Astrocyte (in vitro differentiated cells and primary cell): ENCODE measurements around the gene FAM8A1. TPM values are rescaled to one million over a fixed set of nuclear protein-coding genes. Genes with fewer than 3 reads are reported as not detected.
A peak's percentile ranks its signal among the peaks of the same experiment; 100 is the strongest.
"Not testable (repeated sequence)": the region's sequence is repeated elsewhere in the genome, so short reads cannot be mapped to it uniquely, and the experiment has no call there.

Experiments
- DNase-seq: peaks from one replicate; pipeline ENCODE4 v3.0.0-alpha.2; 2010; ENCODE audit warnings: low read depth
- FAIRE-seq: peaks from 2 replicates; lab custom pipeline; 2011; peaks lifted over from hg19 to GRCh38; lab: Jason Lieb, UNC
- H2AFZ ChIP-seq: 2 replicates; pipeline ENCODE4 v1.6.0; 2012; ENCODE audit warnings: low read depth, low read length, inconsistent platforms
- H3K27ac ChIP-seq: 2 replicates; pipeline ENCODE4 v1.5.1; 2011; ENCODE audit warnings: low read depth, low read length, inconsistent platforms
- H3K27me3 ChIP-seq: 2 replicates; pipeline ENCODE4 v1.6.0; 2011; ENCODE audit warnings: low read length, inconsistent platforms; ENCODE audit not compliant: insufficient read depth
- H3K36me3 ChIP-seq: 2 replicates; pipeline ENCODE4 v1.5.1; 2011; ENCODE audit warnings: low read length, inconsistent platforms; ENCODE audit not compliant: insufficient read depth
- H3K4me1 ChIP-seq: 2 replicates; pipeline ENCODE4 v1.5.1; 2011; ENCODE audit warnings: low read length, inconsistent platforms; ENCODE audit not compliant: insufficient read depth
- H3K4me2 ChIP-seq: 2 replicates; pipeline ENCODE4 v1.6.0; 2012; ENCODE audit warnings: low read length, inconsistent platforms
- H3K4me3 ChIP-seq: 2 replicates; pipeline ENCODE4 v1.5.1; 2011; ENCODE audit warnings: low read depth, mild to moderate bottlenecking, low read length, inconsistent platforms; ENCODE audit not compliant: insufficient read depth
- H3K79me2 ChIP-seq: 2 replicates; pipeline ENCODE4 v1.6.0; 2012; ENCODE audit warnings: mild to moderate bottlenecking, low read length, inconsistent platforms; ENCODE audit not compliant: insufficient read depth
- H3K9ac ChIP-seq: 2 replicates; pipeline ENCODE4 v1.6.0; 2012; ENCODE audit warnings: mild to moderate bottlenecking, low read length, inconsistent platforms
- H3K9me3 ChIP-seq: 2 replicates; pipeline ENCODE4 v1.5.1; 2012; ENCODE audit warnings: low read depth, mild to moderate bottlenecking, low read length, inconsistent platforms; ENCODE audit not compliant: insufficient read depth
- H4K20me1 ChIP-seq: 2 replicates; pipeline ENCODE4 v1.6.0; 2012; ENCODE audit warnings: low read length, inconsistent platforms; ENCODE audit not compliant: insufficient read depth
- H3K27ac Mint-ChIP-seq: one replicate; pipeline ENCODE4 v1.8.0; 2021; ENCODE audit warnings: mild to moderate bottlenecking, mixed read lengths; ENCODE audit not compliant: unreplicated experiment
- H3K27me3 Mint-ChIP-seq: one replicate; pipeline ENCODE4 v1.8.0; 2021; ENCODE audit warnings: low read depth, mixed read lengths; ENCODE audit not compliant: unreplicated experiment
- H3K36me3 Mint-ChIP-seq: one replicate; pipeline ENCODE4 v1.8.0; 2021; ENCODE audit warnings: low read depth, mixed read lengths; ENCODE audit not compliant: unreplicated experiment
- H3K4me1 Mint-ChIP-seq: one replicate; pipeline ENCODE4 v1.8.0; 2021; ENCODE audit warnings: low read depth, mixed read lengths; ENCODE audit not compliant: unreplicated experiment
- H3K4me3 Mint-ChIP-seq: one replicate; pipeline ENCODE4 v1.8.0; 2021; ENCODE audit warnings: mild to moderate bottlenecking, moderate library complexity, mixed read lengths; ENCODE audit not compliant: unreplicated experiment
- H3K9me3 Mint-ChIP-seq: one replicate; pipeline ENCODE4 v1.8.0; 2021; ENCODE audit warnings: mild to moderate bottlenecking, mixed read lengths; ENCODE audit not compliant: unreplicated experiment
- CTCF ChIP-seq: IDR thresholded peaks from 2 replicates; pipeline ENCODE4 v1.5.1; 2011; ENCODE audit warnings: low read depth, mild to moderate bottlenecking, inconsistent platforms, low read length, moderate library complexity; ENCODE audit not compliant: insufficient read depth
- EZH2 ChIP-seq: IDR thresholded peaks from 2 replicates; pipeline ENCODE4 v1.6.1; 2012; ENCODE audit warnings: mild to moderate bottlenecking, low read length, inconsistent platforms; ENCODE audit not compliant: insufficient read depth
- total RNA-seq: library from RNA; stranded (reverse); gene quantifications from 2 replicates; pipeline ENCODE4 v1.2.1, GENCODE V29; 2021

The FAM8A1 gene
- total RNA-seq, 1 donor from 2014 or later = 17.9 TPM

- FAIRE-seq = no peak
- Histone ChIP-seq H2AFZ (peak overlapping the region; percentile 76), H3K9ac (peak overlapping the region; percentile 71)
Measured at GRCh38 chr6:17580518-17581048, 19.5 kb upstream of the FAM8A1 start.

GRCh38 chr6:17581282-17581681 lies 18.8 kb upstream of the FAM8A1 start:
- H2AFZ ChIP-seq = not testable (repeated sequence)

More at GRCh38 chr6:17580518-17581048, 19.5 kb upstream of the FAM8A1 start:
- peaks cover 2% of the 10 kb centered on the region for H3K36me3 Mint-ChIP-seq
- peak overlapping the region; percentile 84 for H3K4me2 ChIP-seq
- H3K9me3 Mint-ChIP-seq = peaks cover 2% of the 10 kb centered on the region
- TF ChIP-seq CTCF = no peak
- no peak for TF ChIP-seq EZH2
- no peaks in the 10 kb centered on the region for H3K36me3 ChIP-seq
- no peak overlapping the region for H3K27ac Mint-ChIP-seq
- H3K27ac ChIP-seq = no peak overlapping the region
- no peaks in the 10 kb centered on the region for H3K27me3 ChIP-seq
- no peaks in the 10 kb centered on the region for H3K4me1 ChIP-seq
- H3K4me3 ChIP-seq = peak overlapping the region; percentile 59
- H3K4me1 Mint-ChIP-seq = peaks cover 9% of the 10 kb centered on the region
- H3K79me2 ChIP-seq = no peaks in the 10 kb centered on the region
- peak overlapping the region; percentile 72 for H3K4me3 Mint-ChIP-seq
- peak; percentile 29 for DNase-seq
- H4K20me1 ChIP-seq = no peaks in the 10 kb centered on the region
- peaks cover 6% of the 10 kb centered on the region for H3K9me3 ChIP-seq
- no peaks in the 10 kb centered on the region for H3K27me3 Mint-ChIP-seq

GRCh38 chr6:17583811-17584210 lies 16.3 kb upstream of the FAM8A1 start:
- H3K79me2 ChIP-seq = no peaks in the 10 kb centered on the region
- H3K36me3 Mint-ChIP-seq = no peaks in the 10 kb centered on the region
- no peak overlapping the region for H3K4me3 Mint-ChIP-seq
- no peaks in the 10 kb centered on the region for H4K20me1 ChIP-seq
- H3K27me3 ChIP-seq = no peaks in the 10 kb centered on the region
- peaks cover 9% of the 10 kb centered on the region for H3K4me1 Mint-ChIP-seq
- H3K36me3 ChIP-seq = no peaks in the 10 kb centered on the region
- H2AFZ ChIP-seq = peak overlapping the region; percentile 6
- no peaks in the 10 kb centered on the region for H3K27me3 Mint-ChIP-seq
- peak overlapping the region; percentile 44 for H3K27ac ChIP-seq
- H3K9me3 ChIP-seq = no peaks in the 10 kb centered on the region
- peak overlapping the region; percentile 77 for H3K27ac Mint-ChIP-seq
- H3K4me2 ChIP-seq = peak overlapping the region; percentile 50
- no peaks in the 10 kb centered on the region for H3K4me1 ChIP-seq
- H3K4me3 ChIP-seq = no peak overlapping the region
- TF ChIP-seq EZH2 = no peak
- TF ChIP-seq CTCF = no peak
- H3K9ac ChIP-seq = peak overlapping the region; percentile 40
- no peaks in the 10 kb centered on the region for H3K9me3 Mint-ChIP-seq
- peak; percentile 28 for DNase-seq
- FAIRE-seq = no peak

More at GRCh38 chr6:17581282-17581681, 18.8 kb upstream of the FAM8A1 start:
- not testable (repeated sequence) for H3K27me3 ChIP-seq, H3K4me1 ChIP-seq, H3K9me3 ChIP-seq, H3K36me3 ChIP-seq, H3K9me3 Mint-ChIP-seq, H3K27ac ChIP-seq, H3K4me2 ChIP-seq, H3K4me1 Mint-ChIP-seq, H3K27me3 Mint-ChIP-seq, FAIRE-seq, H3K36me3 Mint-ChIP-seq, H3K27ac Mint-ChIP-seq, DNase-seq, H3K9ac ChIP-seq, H4K20me1 ChIP-seq, H3K4me3 ChIP-seq, H3K79me2 ChIP-seq
- peak overlapping the region; percentile 22 for H3K4me3 Mint-ChIP-seq
